ENCODE measurements around the gene DMRT2.

Gene DMRT2

DNA sequence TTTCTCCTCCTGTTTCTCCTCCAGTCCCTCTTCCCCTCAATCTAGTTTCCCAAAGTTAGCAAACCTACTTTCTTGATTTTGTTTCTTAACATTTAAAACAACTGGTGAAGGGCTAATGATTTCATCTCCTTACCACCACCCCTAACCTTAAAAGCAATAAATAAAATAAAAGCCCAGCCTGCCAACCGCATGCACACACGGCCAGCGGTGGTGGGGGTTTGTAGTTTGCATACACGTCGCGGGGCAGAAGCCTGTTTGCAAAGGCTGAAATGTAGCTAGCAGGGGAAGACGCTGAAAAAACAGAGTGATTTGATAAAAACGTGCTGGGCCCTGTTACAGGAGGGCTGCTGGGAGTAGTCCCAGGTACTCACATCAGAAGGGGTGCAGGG is 1.9 kb upstream of the DMRT2 start:
- no peak for DNase-seq

DNA sequence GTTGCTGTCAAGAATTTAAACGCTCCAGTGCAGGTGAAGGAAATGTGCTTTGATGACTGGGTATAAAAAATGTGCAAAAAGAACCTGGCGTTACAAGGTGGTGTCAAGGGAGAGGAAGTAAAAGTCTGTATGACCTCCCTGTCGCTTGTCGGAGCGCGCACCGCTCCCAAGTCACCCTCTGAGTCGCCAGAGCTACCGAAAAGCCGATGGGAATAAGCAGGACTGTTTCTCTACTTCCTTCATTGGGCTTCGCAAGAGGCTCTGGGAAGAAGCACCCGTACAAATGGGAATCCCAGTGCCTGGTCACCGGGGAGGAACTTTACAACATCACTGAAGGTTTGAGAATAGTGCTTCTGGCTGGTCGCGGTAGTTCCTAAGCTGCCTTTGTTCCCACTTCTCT is 1.3 kb upstream of the DMRT2 start:
- no peak for DNase-seq

DNA sequence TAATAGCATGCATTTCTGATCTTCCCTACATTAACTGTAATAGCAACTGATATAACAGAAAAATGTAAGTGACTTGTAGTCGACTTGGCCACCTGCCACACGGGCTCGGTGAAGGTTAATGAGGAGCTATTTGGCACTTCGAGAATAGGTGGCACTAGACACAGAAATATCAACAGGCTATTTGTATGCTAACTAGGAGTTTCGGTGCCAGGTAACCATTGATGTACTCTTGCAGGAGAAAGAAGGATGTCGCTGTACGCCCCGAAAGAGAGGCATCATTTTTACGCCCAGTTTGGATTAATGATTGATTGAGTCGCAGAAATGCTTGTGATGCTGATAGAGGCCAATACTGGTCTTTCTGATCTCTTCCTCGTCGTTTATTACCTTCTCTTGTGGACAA is 516 bp upstream of the DMRT2 start:
- DNase-seq = no peak

DNA sequence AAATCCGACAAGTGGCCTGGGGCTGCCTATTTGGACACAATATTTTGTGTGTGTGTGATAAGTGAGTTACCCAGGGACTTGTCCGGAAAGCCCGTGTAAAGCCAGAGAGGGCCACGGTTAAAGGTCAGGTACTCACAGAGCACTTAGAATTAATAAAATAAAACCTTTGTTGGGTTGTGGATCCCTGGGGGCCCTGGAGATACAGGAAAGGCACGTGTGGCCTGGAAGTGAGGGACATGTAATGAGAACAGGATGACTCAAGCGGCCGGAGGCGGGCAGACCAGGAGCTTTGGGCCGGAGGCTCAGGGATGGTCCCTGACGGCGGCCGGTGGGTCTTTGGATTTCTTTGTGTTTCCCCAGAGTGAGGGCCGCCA is 1.0 kb downstream of the DMRT2 start:
- DNase-seq = no peak

DNA sequence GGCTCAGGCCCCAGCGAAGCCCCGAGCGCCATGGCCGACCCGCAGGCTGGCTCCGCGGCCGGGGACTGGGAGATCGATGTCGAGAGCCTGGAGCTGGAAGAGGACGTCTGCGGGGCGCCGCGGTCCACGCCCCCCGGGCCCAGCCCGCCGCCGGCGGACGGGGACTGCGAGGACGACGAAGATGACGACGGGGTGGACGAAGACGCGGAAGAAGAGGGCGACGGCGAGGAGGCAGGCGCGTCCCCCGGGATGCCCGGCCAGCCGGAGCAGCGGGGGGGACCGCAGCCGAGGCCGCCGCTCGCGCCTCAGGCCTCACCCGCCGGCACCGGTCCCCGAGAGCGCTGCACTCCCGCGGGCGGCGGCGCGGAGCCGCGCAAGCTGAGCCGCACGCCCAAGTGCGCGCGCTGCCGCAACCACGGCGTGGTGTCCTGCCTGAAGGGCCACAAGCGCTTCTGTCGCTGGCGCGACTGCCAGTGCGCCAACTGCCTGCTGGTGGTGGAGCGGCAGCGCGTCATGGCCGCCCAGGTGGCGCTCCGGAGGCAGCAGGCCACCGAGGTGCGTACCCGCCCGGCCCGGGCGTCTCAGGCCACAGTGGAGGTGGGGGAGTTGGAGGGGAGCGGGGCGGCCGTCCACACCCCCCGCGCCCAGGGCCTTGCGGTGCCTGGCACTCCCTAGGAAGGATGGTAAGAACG is 1.6 kb downstream of the DMRT2 start:
- DNase-seq = no peak

DNA sequence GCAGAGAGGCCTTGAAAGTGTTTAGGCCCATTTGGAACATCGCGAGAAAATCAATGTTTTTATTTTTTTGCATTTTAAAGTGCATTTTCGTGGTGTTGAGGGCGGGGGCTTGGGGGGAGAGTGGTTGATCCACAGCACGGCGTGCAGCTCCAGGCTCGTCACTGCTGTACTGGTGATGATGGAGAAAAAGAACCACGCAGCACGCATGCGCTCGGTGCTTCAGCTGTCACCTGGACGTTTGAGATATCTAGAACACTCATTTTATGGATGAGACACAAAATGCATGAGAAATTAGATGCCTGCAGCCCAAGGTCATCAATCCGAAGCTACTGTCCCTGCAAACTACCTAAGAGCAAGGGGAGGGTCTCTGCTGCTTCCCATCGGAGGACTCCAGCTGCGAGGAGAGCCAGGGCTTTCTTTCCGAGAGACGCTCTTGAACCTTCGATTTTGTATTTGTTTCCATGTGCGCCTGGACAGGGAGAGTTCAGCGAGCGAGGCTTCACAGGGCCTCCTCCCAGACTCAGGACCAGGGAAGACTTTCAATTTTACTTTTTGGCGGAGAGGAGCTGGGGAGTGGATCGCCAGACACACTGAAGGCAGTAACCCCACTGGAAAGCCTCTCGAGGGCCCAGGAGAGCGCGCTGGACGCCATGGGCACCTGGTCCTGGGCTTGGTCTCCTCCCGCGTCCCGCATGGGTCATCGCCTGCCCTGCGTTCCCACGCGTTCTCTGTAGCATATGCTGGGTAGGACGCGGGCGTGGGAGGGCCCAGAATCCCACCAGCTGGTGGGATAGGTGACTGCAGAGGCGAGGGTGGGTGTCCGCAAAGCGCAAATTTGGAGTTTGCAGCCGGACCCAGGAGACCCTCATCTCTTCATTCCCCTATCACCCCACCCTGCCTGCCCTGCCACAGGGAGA is 2.5 kb downstream of the DMRT2 start:
- no peak for DNase-seq

DNA sequence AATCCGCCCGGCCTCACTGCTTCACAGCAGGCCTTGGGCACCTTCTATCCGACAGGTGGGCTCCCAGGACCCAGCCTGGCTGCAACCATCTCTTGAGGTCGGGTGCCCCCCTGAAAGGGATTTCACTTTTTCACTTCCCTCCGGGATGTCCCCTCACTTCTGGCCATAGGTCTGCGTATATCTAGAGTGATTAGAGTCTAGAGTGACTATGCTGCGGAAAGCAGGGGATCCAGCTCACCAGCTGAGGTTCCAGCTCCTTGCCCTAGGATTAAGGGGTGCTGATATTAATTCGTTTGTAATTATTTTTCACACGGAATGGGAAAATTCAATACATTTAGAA is 3.1 kb downstream of the DMRT2 start:
- DNase-seq = no peak

DNA sequence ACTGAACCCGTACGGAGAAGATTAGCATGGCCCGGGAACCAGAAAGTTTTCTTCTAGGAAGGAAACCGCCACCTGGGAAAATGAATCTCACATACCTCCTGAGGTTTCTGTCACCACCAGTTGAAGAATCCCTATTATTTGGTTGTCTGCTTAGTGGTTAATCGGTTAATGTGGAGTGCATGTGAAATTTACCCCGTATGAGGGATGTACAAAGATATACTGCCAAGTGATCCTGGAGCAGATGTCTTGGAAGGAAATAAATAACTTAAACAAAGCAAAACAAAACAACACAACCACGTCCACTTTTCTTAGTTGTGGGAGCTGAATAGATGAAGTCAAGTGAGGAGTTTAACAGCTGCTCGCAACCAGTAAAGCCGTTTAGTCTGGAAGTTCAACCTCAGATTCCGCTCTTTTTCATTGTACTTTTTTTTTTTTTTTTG is 3.8 kb downstream of the DMRT2 start:
- no peak for DNase-seq

DNA sequence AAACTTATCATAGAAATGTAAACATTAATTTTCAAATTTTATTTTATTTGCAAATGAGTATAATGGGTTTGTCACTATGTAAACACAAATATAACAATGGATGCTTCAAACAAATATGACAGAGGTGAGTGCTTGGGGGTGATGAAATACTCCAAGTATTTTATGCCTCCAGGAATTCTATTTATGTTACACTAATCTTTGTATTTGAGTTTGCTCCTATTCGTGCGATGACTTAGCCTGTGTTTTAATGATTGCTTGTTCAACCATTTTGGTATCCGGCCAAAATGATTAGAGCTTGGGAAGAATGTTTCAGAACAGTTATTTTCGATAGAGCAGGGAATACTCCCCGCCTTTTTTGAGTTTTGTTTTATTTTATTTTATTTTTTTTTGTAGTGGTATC is 5.0 kb downstream of the DMRT2 start:
- DNase-seq = no peak

DNA sequence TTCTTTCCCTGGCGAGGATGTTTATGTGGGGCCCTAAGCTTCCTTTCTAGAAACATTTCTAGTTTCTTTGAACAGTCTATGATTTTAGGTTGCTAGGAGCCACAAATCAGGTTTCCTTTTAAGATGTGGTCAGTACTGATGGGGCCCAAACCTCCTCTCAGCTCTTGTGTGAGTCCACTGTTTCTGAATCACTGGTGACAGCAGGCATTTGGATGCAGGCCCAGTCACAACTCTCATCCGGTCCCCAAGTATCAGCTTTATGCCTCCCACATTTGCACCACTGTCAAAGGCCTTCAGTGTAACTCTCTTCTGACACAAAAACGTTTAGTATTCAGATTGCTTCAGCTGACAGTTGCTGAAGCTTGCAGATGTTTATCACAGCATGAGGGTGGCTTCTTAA is 7.8 kb downstream of the DMRT2 start:
- no peak for DNase-seq

DNA sequence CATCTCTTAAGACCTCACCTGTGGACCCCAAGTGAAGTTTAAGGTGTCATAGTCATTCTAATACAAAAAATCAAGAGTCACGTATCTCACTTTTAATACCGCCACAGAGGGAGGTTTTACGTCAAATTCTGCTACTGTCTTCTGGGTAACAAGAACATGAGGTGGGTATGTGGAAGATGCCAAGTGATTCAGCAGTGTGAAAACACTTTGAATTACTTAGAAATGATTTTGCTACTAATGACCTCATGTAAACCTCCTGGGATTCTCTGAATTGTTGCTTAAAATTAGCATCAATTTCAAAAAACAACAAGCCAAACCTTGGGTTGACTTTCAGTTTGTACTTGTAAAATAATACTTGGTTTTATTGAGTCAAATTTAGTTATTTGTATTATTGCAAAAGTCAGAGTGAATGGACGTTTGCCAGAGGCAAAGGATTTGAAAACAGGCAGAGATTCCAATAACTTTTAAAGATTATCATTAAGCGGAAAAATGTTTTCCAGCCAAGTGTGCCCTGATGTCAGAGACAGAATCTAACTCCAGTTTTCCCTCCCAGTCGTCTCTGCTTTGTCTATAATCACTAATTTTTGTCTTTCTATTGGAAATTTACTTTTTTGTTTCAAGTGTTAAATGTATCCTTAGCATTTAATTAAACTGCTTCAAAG is 8.8 kb downstream of the DMRT2 start:
- DNase-seq = no peak

DNA sequence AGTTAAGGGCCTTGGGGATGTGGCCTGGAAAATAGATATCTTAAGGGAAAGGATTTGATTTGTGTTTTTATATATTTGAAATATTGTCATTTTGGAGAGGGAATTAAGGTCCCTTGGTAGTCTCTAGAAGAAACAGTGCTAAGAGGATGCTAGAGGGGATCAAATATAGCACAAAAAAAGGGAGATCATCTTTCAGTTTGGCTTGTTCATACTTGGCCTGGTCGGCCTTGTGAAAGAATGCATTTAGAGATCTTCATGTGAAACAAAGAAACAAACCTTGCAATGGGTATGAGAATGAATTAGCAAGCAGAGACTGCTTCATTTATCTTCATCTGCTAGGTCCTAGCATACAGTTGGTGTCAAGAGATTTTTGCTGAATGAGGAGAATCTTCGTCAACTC is 15.0 kb downstream of the DMRT2 start:
- no peak for DNase-seq

DNA sequence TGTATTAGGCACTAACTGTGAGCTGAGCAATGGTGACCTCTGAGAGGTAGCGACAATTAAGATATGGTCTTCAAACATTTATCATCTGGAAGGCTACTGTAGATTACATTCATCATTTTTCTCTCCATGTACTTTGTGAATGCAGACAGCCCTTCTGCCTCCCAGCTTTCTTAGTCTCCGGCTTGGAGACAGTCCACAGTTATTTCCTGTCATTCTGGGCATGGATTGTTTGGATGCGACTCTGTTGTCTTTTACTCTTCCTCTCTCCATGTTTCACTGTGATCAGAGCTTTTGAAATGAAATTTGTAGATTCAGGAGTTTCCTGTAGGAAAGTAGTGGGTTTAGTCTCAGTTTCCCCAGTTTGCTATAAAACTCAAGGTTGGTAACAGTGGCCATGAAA is 20.5 kb downstream of the DMRT2 start:
- no peak for DNase-seq

DNA sequence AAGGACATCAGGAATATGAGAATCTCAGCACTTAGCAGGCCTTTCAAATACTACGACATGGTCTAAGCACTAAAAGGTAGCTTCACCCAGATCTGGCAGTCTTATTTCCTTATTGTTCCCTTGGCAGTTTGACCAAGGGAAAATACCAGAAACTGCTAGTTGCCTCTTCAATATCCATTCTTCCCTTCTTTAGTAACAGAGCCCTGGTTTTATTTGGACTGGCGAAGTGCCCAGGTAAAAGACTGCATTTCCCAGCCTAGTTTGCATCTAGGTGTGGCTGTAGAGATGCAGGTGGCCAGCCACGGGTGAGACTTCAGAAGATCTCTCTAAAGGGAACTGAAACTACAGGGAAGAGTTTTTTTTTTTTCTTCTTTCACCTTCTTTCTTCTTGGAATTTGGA is 21.6 kb downstream of the DMRT2 start:
- DNase-seq = no peak

DNA sequence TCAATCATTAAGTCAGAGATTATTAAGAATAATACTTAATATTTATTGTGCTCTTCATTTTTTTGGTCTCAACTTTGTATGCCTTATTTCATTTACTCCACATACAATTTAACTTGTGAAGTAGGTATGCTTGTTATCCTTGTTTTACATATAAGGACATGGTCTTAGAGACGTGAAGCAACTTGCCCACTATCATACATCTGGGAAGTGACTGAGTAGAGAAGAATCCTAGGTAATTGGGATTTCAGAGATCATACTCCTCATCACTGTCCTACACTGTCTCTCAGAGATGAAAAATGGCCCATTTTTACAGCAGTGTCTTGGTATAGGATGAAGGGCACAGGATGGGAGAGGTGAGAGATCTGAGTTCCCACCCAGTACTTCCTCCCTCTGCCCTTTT is 23.3 kb downstream of the DMRT2 start:
- DNase-seq = no peak

DNA sequence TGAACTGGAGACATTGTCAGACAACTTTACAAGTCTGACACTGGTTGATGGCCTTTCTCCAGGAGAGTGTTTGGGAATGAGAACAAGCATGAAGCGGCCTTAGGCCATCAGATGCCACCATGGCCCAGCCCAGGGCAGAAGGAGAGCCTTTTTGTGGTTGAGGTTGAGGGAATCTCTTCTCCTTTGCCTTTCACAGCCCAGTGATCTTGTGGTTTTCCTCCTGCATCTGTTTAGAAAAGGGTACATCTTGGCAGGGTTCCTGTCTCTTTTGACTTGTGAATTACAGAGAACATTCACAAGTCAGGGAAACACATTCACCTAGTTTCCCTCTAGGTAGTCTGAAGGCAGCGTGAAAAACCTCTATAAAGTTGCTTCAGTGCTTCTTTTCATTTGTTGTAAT is 27.5 kb downstream of the DMRT2 start:
- DNase-seq = no peak

DNA sequence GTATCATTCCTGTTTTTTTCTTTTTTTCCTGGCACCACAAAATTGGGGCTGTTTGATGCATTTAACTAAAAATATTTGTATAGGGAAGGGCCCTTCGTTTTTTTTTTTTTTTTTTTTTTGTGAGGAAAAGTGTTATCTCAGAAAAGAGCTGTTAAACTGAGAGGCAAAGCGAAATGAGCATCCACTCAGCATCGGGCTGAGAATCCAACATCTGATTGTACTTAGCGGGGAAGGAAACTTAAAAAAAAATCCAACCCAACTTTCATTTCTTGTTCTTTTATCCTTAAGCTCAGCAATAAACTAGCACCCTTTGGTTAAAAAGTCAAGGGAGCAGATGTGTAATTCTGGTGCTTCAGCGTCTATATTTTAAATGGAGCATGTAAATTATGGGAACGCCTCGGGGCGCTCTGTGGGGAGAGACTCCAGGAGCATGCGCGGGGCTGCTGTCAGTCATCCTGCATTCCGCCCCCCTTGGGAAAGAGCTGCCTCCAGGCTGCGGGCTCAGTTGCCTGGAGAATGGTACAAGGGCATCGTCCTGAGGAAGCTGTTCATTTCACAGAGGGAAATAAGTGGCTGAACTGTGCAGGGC is 33.3 kb downstream of the DMRT2 start:
- DNase-seq = no peak

DNA sequence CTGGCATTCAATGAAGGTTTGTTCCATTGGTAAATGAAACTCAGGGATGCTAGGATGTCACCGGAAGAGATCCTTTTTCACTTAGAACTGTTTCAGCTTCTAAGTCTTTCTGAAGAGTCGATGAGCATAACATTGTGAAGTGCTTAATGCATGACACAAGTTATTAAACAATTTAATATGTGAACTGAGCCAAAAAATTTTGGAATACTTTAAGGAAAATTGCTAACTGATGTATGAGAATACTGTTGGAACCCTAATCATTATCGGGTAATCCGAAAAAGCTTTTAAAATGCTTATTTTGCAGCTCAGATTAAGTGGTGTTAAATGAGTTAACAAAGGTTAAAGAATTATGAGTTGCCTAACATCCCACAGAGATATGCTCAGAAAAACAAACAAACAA is 34.9 kb downstream of the DMRT2 start:
- no peak for DNase-seq

DNA sequence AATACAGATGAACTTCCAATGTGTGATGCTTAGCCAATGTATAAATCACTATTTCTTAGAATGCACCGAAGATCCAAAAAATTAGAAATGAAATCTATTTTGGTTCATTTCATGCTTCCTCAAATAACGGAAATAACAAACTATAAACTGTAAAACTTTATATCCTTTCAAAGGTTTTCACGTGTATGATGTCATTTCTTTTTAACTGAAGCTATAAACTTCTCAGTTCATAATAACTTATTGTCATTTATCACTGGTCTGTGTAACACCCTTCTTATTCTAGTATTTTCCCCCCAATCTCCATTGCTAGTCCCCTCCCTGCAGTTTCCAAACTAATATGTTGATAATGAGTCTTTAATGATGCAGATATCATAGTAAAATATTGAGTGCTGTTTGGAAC is 36.4 kb downstream of the DMRT2 start:
- no peak for DNase-seq

DNA sequence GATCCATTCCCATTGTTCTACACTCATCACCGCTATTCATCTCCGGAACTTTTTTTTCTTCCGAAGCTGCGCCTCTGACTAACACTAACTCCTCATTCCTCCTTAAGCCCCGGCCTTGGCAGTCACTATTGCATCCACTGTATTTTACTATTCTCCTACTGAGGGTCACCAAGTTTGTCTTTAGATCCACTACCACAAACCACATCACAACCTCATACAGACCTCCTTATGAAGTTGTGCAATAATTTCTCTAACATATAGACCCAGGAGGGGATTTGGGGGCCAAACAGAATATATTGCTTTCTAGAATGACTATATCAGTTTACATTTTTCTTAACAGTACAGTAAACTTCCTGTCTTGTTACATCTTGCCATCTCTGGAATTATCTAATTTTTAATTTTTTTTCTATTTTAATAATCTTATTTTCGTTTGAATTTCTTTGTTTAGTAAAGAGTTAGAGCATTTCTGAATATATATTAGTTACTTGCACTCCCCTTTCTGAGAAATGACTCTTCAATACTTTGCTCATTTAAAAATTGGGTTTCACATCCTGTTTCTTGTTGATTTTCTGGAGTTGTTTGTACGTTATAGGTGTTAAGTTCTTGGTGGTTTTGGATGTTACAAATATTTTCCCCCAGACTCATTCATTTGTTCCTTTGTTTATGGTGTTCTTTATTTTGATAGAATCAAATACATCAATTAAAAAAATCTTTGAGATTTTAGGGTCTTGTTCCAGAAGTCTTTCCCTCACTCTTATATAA is 37.1 kb downstream of the DMRT2 start:
- no peak for DNase-seq

DNA sequence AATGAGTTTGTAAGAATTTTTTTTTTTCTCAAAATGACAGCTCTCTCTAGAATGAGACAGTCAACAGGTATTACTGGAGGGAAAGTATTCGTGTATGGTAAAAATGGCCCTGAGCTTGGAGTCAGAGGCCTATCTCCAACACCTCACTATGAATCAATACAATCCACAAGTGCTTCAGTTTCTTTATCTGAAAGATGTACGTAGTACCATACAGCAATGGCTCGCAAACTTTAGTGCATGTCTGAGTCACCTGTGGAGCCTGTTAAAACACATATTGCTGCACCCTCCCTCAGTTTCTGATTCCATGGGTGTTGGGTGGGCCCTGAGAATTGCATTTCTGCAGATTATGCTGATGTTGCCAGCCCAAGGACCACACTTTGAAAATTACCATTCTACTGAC is 44.6 kb downstream of the DMRT2 start:
- DNase-seq = no peak

DNA sequence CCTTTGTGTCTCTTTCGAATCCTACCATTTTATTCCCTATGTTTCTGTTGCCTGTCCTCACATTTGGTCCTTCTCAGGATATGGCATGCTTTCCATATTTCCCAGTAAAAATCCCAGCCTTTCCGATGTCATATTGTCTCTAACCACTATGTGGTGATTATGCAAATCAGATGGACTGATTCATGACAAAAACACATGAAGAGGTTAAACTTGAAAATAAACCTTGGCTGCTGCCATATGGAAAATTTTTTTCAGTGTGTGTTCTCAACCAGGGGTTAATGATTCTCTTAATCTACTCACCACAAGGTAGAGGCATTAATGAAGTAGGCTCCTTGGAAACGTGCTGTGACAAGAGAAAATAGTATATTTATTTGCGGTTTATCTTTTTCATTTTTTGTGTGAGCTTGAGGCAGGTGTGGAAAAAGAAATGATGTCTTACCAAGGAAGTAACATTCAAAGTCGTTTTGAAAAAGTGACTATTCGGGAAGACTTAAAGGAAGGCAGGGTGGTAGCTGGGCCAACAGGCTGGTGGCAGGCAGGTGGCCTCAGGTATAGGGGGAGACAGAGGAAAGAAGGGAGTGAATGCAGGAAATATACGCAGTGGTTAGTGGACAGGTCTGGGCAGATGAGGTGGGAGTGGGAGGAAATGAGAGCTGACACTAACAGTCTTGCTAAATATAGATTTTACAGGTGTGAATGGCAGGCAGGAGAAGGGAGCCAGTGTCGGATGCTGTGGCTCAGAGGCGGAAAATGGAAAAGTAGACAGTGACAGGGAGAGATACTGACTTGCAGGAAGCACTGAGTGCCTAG is 46.2 kb downstream of the DMRT2 start:
- DNase-seq = no peak
